SK-N-SH treated with all-trans-retinoic acid at 6 μM for 48 hours (cell line): Measurements from ENCODE around the gene AMN.

Experiments used
- ATAC-seq: fragments of 200-7000 bp; cut with Tn5 transposase; 3 replicates; pipeline ENCODE4 v1.9.1; 2020; ENCODE audit warnings: mild to moderate bottlenecking, moderate library complexity
- ARNTL ChIP-seq: fragments of 450-650 bp; formaldehyde crosslinking; IDR thresholded peaks from 2 replicates; pipeline ENCODE4 v1.5.0; 2020; ENCODE audit warnings: low read depth, mild to moderate bottlenecking, moderate library complexity, borderline replicate concordance
- BACH2 ChIP-seq: fragments of 250-450 bp; sonication (Bioruptor Pico); IDR thresholded peaks from 2 replicates; pipeline ENCODE4 v1.9.0; 2021; ENCODE audit warnings: mild to moderate bottlenecking, borderline replicate concordance
- CREB5 ChIP-seq: fragments of 250-450 bp; sonication (Bioruptor Pico); IDR thresholded peaks from 2 replicates; pipeline ENCODE4 v1.5.1; 2020; ENCODE audit warnings: low read depth, mild to moderate bottlenecking, moderate library complexity
- CSRNP3 ChIP-seq: fragments of 250-450 bp; sonication (Bioruptor Pico); IDR thresholded peaks from 2 replicates; pipeline ENCODE4 v1.5.1; 2021; ENCODE audit warnings: mild to moderate bottlenecking, moderate library complexity
- ESRRG ChIP-seq: fragments of 250-450 bp; sonication (Bioruptor Pico); IDR thresholded peaks from 2 replicates; pipeline ENCODE4 v1.6.1; 2021; ENCODE audit warnings: mild to moderate bottlenecking
- OSR1 ChIP-seq: fragments of 250-450 bp; sonication (Bioruptor Pico); IDR thresholded peaks from 2 replicates; pipeline ENCODE4 v1.8.0; 2022; ENCODE audit warnings: moderate library complexity, mild to moderate bottlenecking, inconsistent platforms
- PATZ1 ChIP-seq: fragments of 250-450 bp; sonication (Bioruptor Pico); IDR thresholded peaks from 2 replicates; pipeline ENCODE4 v1.8.0; 2020; ENCODE audit warnings: mild to moderate bottlenecking, moderate library complexity, borderline replicate concordance
- POU6F1 ChIP-seq: fragments of 250-450 bp; sonication (Bioruptor Pico); IDR thresholded peaks from 2 replicates; pipeline ENCODE4 v1.8.0; 2021; ENCODE audit warnings: low read depth, mild to moderate bottlenecking, moderate library complexity, borderline replicate concordance
- PPARA ChIP-seq: fragments of 250-450 bp; sonication (Bioruptor Pico); IDR thresholded peaks from 2 replicates; pipeline ENCODE4 v1.5.0; 2020; ENCODE audit warnings: mild to moderate bottlenecking, borderline replicate concordance
- RARB ChIP-seq: fragments of 250-450 bp; sonication (Bioruptor Pico); IDR thresholded peaks from 2 replicates; pipeline ENCODE4 v1.8.0; 2021; ENCODE audit warnings: mild to moderate bottlenecking, moderate library complexity
- SNAI2 ChIP-seq: fragments of 250-450 bp; sonication (Bioruptor Pico); IDR thresholded peaks from 2 replicates; pipeline ENCODE4 v1.5.0; 2020; ENCODE audit warnings: mild to moderate bottlenecking, moderate library complexity
- TCF4 ChIP-seq: fragments of 250-450 bp; sonication (Bioruptor Pico); IDR thresholded peaks from 2 replicates; pipeline ENCODE4 v1.8.0; 2021; ENCODE audit warnings: mild to moderate bottlenecking, moderate library complexity, borderline replicate concordance
- TOX ChIP-seq: fragments of 250-450 bp; sonication (Bioruptor Pico); IDR thresholded peaks from 2 replicates; pipeline ENCODE4 v1.8.0; 2021; ENCODE audit warnings: mild to moderate bottlenecking, moderate library complexity, borderline replicate concordance
- TSHZ2 ChIP-seq: fragments of 250-450 bp; sonication (Bioruptor Pico); IDR thresholded peaks from 2 replicates; pipeline ENCODE4 v1.5.0; 2020; ENCODE audit warnings: mild to moderate bottlenecking, moderate library complexity
- ZFP3 ChIP-seq: fragments of 250-450 bp; sonication (Bioruptor Pico); IDR thresholded peaks from 2 replicates; pipeline ENCODE4 v1.5.0; 2020; ENCODE audit warnings: mild to moderate bottlenecking, moderate library complexity
- ZNF565 ChIP-seq: fragments of 450-650 bp; formaldehyde crosslinking; conservative IDR thresholded peaks from 2 replicates; pipeline ENCODE4 v1.5.0; 2020; ENCODE audit warnings: low read depth, mild to moderate bottlenecking, moderate library complexity
- ZNF70 ChIP-seq: fragments of 450-650 bp; formaldehyde crosslinking; IDR thresholded peaks from 2 replicates; pipeline ENCODE4 v1.5.0; 2020; ENCODE audit warnings: mild to moderate bottlenecking, moderate library complexity
- ZNF8 ChIP-seq: fragments of 450-650 bp; formaldehyde crosslinking; IDR thresholded peaks from 2 replicates; pipeline ENCODE4 v1.5.0; 2020; ENCODE audit warnings: mild to moderate bottlenecking, moderate library complexity

Gene AMN

GRCh38 chr14:102933618-102934231 is 11.3 kb downstream of the AMN start:
- no peak for ATAC-seq
- TF ChIP-seq ESRRG, result no peak
- no peak for TF ChIP-seq TCF4 (CRISPR knock-in tag)
- TF ChIP-seq ZNF8, result no peak
- TF ChIP-seq ZNF565 (CRISPR knock-in tag), result no peak
- no peak for TF ChIP-seq BACH2 (CRISPR knock-in tag)
- no peak for TF ChIP-seq PPARA (CRISPR knock-in tag)
- no peak for TF ChIP-seq CSRNP3
- TF ChIP-seq SNAI2 (CRISPR knock-in tag), result no peak
- TF ChIP-seq ZFP3 (CRISPR knock-in tag), result no peak
- no peak for TF ChIP-seq TOX (CRISPR knock-in tag)
- TF ChIP-seq OSR1 (CRISPR knock-in tag), result no peak
- no peak for TF ChIP-seq ARNTL (CRISPR knock-in tag)
- no peak for TF ChIP-seq RARB (CRISPR knock-in tag)
- TF ChIP-seq TSHZ2 (CRISPR knock-in tag), result no peak
- TF ChIP-seq ZNF70, result no peak
- TF ChIP-seq PATZ1 (CRISPR knock-in tag), result no peak
- no peak for TF ChIP-seq POU6F1 (CRISPR knock-in tag)

- no peak for ATAC-seq
- TF ChIP-seq ZNF565 (CRISPR knock-in tag) (no peak), ESRRG (no peak), CSRNP3 (no peak), CREB5 (CRISPR knock-in tag) (no peak), TSHZ2 (CRISPR knock-in tag) (no peak), ZFP3 (CRISPR knock-in tag) (no peak), BACH2 (CRISPR knock-in tag) (no peak), PPARA (CRISPR knock-in tag) (no peak), SNAI2 (CRISPR knock-in tag) (no peak), RARB (CRISPR knock-in tag) (no peak), ZNF8 (no peak)
These were observed 13.3 kb downstream of the AMN start for GRCh38 chr14:102935756-102936155.
